GM18907 (cell line): ENCODE data around the gene ALDH3A2.
"Not testable (repeated sequence)": the region's sequence is repeated elsewhere in the genome, so short reads cannot be mapped to it uniquely, and the experiment has no call there.

Source experiments
- ATAC-seq: cut with Tn5 transposase; IDR thresholded peaks from one replicate; pipeline ENCODE4 v1.9.1; 2021; ENCODE audit warnings: mild to moderate bottlenecking, moderate library complexity; ENCODE audit not compliant: unreplicated experiment

ALDH3A2 gene

DNA sequence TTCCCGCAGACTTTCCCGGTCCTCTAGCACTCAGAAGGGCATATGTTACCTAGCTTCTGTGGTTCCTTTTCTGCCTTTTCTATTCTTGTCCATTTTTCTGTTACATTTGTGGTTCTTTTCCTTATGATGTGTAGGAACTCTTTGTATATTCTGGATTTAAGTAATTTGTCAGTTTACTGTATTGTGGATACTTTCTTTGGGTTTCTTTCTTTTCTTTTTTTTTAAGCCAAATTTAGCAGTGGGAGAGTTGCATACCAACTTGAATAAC is 657 bp downstream of the ALDH3A2 start:
- ATAC-seq = no peak

DNA sequence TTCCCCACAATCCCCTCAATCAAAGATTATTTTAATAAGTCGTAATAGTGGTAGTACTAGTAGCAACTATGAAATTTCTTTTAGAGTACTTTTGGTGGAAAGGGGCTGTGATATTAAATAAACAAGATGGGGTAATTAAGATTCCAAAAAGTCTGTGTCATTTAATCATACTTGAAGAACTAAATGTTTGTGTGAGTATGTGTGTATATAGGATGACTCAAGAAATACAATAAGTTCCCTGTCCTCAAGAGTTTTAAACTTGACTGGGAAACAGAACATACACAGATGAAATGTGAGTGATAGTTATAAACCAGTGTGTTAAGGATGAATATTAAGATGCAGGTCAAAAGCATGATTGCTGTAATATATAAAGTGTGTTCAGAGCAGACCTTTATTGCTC is 2.3 kb downstream of the ALDH3A2 start:
- no peak for ATAC-seq

DNA sequence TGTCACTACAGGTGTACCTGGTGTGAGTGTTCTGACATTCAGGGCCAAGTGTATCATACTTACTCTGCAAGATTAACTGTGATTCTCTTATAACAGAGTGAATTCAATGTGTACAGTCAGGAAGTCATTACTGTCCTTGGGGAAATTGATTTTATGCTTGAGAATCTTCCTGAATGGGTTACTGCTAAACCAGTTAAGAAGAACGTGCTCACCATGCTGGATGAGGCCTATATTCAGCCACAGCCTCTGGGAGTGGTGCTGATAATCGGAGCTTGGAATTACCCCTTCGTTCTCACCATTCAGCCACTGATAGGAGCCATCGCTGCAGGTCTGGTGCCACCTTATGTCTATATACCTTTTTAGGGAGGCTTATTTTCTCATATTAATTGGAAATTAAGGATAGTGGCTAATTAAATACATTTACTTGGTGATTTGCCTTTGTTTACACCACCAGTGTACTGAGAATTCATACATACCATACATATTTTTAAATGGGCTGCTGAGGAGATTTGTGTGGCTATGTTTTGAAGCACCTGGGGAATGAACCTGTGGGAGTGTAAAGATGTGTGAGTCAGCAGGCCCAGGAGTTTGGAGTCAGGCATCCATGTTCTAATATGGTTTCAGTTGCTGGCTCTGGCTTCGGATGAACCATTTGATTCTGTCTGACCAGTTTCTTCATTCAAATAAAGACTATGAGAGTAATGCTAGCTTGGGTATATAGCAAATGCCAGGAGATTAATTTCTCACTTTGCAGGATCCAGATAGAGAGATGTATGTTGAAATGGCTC is 3.1 kb downstream of the ALDH3A2 start:
- no peak for ATAC-seq

DNA sequence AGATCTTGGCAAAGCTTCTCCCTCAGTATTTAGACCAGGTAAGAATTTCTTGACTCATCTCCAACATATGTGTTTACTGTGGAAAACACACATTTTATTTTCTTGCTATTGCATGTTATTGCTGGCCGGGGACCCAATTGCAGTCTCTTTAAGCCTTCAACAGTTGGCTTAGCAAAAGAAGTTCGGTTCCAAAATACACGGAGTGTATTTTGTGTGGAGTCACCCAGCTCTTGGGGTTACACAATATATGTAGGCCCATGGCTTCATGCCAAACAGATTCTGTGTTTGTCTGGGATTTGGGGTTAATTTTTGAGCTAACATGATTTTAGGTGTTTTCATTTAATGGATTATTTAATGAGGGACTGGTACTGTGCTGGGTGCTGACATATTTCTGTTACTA is 4.0 kb downstream of the ALDH3A2 start:
- no peak for ATAC-seq

DNA sequence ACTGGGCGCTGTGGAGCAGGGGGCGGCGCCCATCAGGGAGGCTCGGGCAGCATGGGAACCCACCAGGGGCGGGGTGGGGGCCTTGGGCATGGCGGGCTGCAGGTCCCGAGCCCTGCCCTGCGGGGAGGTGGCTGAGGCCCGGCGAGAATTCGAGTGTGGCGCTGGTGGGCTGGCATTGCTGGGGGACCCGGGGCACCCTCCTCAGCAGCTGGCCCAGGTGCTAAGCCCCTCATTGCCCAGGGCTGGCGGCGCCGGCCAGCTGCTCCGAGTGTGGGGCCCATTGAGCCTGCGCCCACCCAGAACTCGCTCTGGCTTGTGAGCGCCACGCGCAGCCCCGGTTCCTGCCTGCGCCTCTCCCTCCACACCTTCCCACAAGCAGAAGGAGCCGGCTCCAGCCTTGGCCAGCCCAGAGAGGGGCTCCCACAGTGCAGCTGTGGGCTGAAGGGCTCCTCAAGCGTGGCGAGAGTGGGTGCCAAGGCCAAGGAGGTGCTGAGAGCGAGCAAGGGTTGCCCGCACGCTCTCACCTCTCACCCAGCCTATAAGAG is 5.9 kb downstream of the ALDH3A2 start:
- ATAC-seq = no peak

DNA sequence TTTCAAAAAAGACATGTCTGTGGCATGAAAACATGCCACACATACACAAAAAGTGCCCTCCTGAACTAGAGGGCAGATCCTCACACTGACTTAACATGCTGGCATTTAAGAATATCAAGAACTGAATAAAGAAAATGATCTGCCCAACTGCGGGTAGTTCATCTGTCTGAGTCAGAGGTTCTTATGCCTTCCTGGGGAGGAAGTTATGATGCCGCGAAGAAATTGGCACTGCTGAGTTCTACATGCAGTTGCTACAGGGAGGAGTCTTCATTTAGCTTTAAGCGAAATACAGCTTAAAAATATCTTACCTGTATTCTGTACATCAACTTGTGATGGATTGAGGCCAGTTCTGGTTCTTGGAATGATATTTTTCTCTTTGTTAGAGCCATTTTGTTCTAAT is 6.3 kb downstream of the ALDH3A2 start:
- ATAC-seq = no peak

DNA sequence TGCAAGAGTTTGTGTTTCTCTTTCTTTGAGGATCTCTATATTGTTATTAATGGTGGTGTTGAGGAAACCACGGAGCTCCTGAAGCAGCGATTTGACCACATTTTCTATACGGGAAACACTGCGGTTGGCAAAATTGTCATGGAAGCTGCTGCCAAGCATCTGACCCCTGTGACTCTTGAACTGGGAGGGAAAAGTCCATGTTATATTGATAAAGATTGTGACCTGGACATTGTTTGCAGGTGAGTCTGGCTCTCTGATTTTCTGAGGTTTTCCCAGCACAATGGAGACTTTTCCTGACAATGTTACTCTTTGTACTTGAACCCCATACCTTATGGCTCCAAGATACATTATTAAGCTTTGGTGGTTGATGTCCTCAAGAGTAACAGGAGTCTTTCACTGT is 7.8 kb downstream of the ALDH3A2 start:
- ATAC-seq = no peak

DNA sequence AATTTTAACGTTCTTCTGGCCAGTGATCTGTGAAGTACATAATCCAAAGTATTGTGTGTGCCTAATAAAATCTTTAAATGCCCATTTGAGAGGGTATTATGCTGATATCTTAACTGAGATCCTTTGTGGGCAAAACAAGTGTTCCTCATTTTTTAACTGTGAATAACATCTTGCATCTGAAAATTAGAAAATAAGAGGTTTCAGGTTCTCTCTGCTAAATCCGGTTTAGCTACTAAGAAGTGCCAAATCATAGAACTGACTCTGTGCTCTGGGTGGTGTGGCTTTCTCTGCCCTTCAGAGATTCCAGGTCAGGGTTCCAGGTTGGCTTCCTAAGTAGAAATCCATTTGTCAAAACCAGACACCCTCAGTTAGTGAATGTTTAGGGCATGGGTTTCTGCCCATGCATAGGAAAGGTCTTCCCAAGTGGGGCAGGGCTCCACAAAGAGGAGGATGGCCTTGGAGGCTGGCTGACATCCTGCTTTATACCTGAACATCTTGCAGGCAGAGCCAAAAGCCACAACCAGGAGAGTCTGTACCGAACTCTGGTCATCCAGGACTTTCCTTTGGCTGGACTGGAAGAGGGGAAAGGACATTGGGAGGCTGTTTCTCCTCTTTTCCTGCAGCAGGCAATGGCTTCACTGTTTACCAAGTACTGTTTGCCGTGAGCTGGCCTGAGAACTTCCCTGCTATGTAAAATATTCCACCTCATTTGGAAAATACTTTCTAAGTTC is 8.5 kb downstream of the ALDH3A2 start:
- ATAC-seq = no peak

DNA sequence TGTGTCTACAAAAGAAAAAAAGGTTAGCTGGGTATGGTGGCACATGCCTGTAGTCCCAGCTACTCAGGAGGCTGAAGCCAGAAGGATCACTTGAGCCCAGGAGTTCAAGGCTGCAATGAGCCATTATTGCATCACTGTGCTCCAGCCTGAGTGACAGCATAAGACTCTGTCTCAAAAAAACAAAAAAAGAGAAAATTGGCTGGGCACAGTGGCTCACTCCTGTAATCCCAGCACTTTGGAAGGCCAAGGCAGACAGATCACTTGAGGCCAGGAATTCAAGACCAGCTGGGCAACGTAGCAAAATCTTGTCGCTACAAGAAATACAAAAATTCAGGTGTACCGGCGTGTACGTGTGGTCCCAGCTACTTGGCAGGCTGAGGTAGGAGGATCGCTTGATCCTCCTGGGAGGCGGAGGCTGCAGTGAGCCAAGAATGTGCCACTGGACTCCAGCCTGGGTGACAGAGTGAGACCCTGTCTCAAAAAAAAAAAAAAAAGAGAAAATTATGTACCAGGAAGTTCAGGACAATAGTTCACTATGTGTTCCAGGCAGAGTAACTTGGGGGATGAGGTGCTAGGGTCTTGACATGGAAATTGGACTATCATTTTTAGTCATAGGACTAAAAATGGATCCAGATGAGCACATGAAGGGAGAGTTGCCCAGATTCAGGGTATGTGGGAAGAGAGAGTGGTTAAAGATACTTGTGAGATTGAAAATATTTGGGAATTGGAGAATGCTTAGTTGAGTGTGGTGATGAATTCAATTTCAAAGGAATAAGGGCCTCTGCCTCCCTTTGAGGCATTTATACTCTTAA is 11.0 kb downstream of the ALDH3A2 start:
- no peak for ATAC-seq

DNA sequence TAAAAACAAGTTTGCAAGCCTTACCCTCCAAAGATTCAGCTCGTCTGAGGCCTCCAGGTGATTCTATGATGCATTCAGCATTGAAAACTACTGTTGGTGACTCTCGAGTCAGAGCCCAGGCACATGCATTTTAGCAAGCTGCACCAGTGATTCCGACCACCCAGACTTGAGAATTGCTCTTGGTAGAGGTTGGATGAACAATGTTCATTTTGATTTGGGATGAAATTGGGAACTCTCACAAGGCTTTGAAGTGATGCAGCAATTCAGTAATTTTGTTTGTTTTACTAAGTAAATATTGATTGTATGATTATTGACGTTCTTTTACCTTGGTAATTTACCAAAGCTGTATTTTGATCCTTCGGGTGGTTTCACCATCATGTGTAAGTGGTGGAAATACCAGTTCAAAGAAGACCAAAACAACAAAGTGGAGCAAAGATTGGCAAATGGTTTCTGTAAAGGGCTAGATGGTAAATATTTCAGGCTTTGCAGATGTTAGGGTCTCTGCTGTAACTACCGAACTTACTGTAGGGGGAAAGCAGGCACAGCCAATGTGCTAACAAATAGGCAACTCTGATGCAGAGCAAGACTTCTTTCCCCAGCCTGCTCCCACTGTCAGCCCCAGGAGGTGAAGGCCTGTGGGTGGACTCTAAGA is 11.8 kb downstream of the ALDH3A2 start:
- ATAC-seq = no peak

DNA sequence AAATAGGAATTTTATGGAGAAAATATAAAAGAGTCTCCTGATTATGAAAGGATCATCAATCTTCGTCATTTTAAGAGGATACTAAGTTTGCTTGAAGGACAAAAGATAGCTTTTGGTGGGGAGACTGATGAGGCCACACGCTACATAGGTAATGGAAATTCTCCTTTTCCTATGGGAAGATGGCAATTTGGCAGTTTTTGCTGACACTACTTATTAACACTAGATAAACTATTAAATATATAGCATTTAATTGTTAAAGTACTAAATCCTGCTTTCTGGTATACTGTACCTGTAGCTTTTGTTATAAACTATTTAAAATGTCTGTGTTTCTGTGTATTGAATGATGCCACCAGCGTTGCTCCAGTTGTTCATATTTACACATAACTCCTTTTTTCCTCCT is 12.6 kb downstream of the ALDH3A2 start:
- no peak for ATAC-seq

DNA sequence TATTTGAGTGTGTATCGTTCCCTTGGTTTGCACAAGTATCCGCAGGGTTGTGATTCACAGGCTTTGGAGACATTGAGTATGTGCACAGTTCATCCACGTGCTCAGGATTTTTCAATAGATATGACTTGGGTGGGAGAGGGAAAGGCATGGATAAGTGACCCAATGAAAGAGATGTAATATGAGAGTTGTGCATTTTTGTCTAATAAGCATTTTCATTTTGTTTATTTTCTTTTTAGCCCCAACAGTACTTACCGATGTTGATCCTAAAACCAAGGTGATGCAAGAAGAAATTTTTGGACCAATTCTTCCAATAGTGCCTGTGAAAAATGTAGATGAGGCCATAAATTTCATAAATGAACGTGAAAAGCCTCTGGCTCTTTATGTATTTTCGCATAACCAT is 14.5 kb downstream of the ALDH3A2 start:
- ATAC-seq = no peak

DNA sequence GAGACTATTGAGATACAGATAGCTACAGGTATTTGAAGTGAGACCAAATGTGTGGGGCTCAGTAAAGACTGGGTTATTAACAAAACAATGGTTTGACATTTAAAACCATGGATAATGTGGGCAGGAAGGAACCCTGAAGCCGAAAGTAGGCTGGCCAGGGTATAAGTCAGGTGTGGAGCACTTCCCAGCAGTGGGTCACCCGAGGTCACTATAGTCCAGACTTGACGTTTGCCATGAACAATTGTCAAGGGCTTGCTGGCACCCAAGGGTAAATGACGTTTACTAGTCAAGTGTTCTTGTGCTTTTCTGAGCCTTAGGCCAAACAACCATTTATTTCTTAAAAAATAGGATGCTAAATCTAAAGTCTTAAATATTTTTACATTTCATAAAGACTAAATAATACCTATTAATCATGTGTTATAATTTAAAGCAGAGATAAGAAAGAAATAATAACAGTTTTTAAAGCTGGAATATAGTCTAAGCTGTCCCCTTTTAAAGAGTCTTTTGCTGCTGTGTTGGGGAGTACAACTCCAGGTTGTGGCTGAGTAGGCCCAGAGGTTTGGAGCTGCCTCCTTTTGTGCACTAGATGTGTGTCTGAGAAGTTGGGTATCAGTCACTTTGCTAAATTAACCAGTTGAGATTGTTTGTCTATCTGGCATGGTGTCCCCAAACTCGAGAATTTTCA is 15.7 kb downstream of the ALDH3A2 start:
- ATAC-seq = no peak

DNA sequence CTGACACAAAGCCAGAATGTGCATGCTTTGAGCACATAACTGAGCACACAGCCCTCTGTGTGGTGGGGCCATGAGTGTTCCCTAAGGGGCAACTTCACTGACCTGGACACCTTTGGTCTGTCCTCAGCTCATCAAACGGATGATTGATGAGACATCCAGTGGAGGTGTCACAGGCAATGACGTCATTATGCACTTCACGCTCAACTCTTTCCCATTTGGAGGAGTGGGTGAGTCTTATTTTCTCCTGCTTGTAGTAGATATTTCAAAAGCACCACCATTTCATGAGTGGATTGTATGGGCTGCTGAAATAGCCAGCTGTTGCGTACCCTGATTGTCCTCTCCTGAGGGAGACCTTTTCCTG is 16.2 kb downstream of the ALDH3A2 start:
- ATAC-seq = no peak

DNA sequence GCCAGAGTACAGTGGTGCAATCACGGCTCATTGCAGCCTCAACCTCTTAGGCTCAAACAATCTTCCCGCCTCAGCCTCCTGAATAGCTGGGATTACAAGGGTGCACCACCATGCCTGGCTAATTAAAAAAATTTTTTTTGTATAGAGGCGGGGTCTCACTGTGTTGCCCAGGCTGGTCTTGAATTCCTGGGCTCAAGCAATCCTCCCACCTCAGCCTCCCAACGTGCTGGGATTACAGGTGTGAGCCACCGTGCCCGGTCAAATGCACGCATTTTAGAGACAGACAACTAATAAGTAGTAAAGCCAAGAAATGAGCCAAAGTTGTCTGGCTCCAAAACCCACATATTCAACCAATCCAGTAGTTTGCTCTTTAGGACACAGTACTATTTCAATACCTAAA is 21.1 kb downstream of the ALDH3A2 start:
- not testable (repeated sequence) for ATAC-seq

DNA sequence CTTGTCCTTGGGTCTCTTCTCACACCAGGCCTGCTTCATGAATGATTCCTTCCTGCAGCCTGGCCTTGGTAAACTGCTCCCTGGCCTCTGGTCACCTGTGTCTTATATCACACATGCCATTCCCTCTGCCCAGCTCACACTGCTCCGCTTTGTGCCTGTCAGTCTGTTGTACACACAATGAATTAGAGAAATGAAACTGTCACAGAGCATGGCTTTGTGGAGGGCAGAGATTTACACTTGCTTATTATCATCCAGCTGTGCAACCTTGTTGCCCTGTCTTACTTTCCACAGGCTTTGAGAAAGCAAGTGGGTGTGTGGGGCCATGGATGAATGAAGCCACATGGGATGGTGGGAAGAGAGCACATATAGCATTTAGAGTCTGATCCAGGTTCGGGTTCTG is 22.4 kb downstream of the ALDH3A2 start:
- no peak for ATAC-seq

DNA sequence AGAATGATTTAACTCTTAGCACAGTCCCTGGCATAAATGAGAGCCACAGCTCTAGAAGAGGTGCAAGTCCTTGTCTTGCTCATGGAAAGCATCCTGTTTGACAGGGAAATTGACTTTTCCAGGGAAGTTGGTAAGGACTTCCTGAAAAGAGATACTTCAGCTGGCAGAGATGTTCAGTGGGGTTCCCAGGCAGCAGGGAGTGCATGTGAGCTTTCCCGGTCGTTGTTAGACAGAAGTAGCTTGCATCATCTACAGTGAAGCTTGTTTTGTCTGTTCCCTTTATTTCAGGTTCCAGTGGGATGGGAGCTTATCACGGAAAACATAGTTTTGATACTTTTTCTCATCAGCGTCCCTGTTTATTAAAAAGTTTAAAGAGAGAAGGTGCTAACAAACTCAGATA is 22.9 kb downstream of the ALDH3A2 start:
- no peak for ATAC-seq

DNA sequence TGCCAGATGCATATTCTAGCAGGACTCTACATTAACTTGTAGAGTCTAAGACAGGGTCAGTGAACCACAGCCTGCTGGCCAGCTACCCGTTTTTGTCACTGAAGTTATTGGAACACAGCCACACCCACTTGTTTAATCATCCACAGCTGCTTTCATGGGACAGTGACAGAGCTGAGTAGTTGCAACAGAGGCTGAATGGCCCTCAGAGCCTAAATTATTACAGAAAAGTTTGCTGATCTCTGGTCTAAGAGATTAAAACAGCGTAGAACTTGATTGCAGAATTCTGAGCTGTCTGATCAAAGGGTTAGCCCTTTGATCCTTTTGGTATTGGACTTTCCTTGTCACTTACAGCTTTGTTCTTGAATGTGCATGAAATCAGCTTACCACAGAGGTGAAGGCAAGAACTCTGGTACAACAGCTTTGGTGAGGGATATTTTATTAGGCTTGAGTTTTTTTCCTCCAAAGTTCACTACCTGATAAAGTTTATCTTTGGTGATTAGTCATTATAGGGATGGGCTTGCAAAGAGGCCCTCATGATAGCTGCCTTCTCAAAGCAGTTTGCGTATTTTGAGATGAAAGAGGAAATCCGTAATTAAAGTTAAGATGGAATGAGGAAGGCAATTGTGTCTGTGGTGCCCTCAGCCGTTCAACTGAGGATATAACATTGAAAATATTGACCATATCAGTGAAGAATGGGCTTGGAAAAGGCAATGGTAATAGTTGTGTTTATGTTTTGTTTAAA is 23.6 kb downstream of the ALDH3A2 start:
- ATAC-seq = no peak

DNA sequence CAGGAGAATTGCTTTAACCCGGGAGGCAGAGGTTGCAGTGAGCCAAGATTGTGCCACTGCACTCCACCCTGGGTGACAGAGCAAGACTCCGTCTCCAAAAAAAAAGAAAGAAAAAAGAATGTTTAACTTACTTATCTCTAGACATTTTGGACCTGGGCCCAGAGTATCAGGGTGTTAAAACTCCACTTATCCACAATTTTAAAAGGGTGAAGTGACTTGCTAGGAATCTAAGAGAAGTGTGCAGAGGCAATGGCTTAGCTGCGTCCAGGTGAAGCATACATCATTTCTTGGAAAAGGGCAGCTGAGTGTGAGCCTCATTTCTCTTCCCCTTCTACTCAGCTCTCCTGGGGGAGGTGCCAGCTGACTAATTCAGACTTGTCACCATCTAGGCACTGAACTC is 25.1 kb downstream of the ALDH3A2 start:
- ATAC-seq = no peak

DNA sequence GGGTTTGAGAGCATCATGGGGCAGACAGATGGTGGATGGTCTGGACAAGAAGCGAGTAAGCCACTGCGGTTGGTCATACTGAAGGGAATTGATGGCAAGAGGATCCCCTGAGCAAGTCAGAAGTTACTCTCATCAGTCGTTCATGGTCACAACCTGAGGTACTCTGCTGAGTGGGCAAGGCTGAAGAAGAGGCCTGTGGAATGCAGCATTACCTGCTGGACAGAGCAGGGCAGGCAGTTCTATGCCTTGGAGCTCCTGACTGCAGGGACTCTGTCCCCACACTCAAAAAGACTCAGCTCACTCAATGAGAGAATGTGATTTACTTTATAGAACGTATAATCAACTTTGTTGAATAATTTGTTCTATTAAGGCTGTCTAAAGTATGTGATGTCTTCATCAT is 28.3 kb downstream of the ALDH3A2 start:
- no peak for ATAC-seq
